ENCODE results near the gene SLC2A11. TPM values are rescaled to one million over a fixed set of nuclear protein-coding genes. Genes with fewer than 3 reads are reported as not detected.

Gene SLC2A11
- total and polyA plus RNA-seq, 8 donors: 3.2 to 10.3 (median 6.7) TPM

DNA sequence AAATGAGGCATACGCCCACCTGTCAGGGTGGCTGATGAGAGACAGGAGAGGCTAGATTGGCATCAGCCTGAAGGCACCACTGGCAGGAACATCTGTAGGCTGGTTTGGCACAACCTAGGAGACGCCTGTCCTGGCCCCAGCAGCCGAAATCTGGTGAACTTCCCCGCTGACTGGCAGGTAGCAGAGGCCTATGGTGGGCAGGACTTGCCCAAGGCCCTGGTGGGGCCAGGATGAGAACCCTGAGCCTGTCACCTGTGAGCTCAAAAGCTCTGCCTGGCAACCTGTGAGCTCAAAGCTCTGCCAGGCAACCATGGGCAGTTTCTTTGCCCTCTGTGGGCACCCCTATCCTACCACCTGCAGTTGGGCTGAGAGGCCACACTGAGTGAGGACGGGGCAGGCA is 21.4 kb upstream of the SLC2A11 start:
- 65 to 95% (median 70%) methylated on average over 4 to 5 of the region's 5 CpGs for WGBS, 5 donors

DNA sequence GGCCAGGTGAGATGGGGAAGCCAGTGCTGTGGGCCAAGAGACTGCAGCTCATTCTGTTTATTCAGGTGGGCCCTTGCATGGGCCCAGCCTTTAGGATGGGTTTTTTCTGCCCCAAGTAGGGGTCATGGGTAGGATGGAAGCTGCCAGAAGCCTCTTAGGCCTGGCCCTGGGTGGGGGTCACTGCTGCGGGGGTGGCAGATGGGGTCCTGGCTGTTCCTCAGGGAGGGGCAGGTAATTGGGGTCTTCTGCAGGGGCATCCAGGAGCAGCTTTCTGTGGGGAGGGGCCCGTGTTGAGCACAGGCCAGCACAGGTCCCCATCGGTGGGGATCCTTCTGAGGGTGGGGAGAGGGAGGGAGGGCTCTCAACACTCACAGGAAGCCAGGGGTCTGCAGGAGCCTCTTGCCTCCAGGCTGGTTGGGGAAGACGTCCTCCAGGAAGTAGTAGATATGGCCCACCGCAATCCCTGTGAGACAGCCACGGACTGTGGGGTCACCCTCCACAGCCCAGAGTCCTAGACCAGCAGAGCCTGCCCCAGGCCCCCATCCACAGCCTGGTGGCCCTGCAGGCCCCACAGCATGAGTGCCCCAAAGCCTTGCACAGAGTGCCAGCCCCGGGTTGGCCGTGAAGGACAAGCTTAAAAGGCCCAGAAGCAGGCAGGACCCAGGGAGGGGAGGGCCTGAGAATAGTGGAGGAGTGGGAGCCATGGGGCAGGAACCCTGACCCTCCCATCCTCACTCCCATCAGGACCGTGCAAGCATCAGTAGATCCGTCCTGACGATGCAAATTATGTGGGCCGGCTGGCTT is 20.8 kb upstream of the SLC2A11 start:
- Histone ChIP-seq H3K4me1 (peaks cover 29 to 74% (median 56%) of the 10 kb centered on the region in 4 donors), H3K4me3 (peak overlapping the region in 2 of 4 donors; percentile 50 to 61), H3K36me3 (peaks cover 17 to 54% (median 50%) of the 10 kb centered on the region in 4 donors), H3K27me3 (no peaks in the 10 kb centered on the region), H3K27ac (peak overlapping the region in 3 of 5 donors; percentile 44 to 65 (median 61)), H3K9me3 (no peaks in the 10 kb centered on the region)
- DNase-seq: no peak
- intact Hi-C loops (cut with DNase I; ENCODE audit: low total_unique reads): no loop called here
- TF ChIP-seq POLR2A (IDR thresholded peaks at IDR 0.05): no peak
- no peak for TF ChIP-seq EP300 (IDR thresholded peaks at IDR 0.05)
- TF ChIP-seq, protein P1, sequence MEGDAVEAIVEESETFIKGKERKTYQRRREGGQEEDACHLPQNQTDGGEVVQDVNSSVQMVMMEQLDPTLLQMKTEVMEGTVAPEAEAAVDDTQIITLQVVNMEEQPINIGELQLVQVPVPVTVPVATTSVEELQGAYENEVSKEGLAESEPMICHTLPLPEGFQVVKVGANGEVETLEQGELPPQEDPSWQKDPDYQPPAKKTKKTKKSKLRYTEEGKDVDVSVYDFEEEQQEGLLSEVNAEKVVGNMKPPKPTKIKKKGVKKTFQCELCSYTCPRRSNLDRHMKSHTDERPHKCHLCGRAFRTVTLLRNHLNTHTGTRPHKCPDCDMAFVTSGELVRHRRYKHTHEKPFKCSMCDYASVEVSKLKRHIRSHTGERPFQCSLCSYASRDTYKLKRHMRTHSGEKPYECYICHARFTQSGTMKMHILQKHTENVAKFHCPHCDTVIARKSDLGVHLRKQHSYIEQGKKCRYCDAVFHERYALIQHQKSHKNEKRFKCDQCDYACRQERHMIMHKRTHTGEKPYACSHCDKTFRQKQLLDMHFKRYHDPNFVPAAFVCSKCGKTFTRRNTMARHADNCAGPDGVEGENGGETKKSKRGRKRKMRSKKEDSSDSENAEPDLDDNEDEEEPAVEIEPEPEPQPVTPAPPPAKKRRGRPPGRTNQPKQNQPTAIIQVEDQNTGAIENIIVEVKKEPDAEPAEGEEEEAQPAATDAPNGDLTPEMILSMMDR (IDR thresholded peaks at IDR 0.05): no peak
- no peak for TF ChIP-seq POLR2AphosphoS5 (IDR thresholded peaks at IDR 0.05)
- WGBS, 5 donors: 74 to 83% (median 77%) methylated on average over 11 to 12 of the region's 12 CpGs

More for the DNA sequence above, 21.4 kb upstream of the SLC2A11 start:
- intact Hi-C loops (cut with DNase I; ENCODE audit: low total_unique reads): no loop called here
- Histone ChIP-seq H3K9me3 (no peaks in the 10 kb centered on the region), H3K36me3 (peaks cover 17 to 60% (median 56%) of the 10 kb centered on the region in 4 donors), H3K27me3 (no peaks in the 10 kb centered on the region), H3K4me1 (peaks cover 29 to 74% (median 56%) of the 10 kb centered on the region in 4 donors), H3K27ac (peak overlapping the region in 4 of 5 donors; percentile 44 to 65 (median 52)), H3K4me3 (no peak overlapping the region)
- TF ChIP-seq, protein P1 (IDR thresholded peaks at IDR 0.05): no peak
- no peak for TF ChIP-seq POLR2A (IDR thresholded peaks at IDR 0.05)
- no peak for TF ChIP-seq POLR2AphosphoS5 (IDR thresholded peaks at IDR 0.05)
- no peak for TF ChIP-seq EP300 (IDR thresholded peaks at IDR 0.05)
- DNase-seq: no peak

- WGBS, 5 donors: 60 to 76% (median 71%) methylated on average over 9 to 12 of the region's 12 CpGs
- no peak for DNase-seq
- no peaks in the 10 kb centered on the region for H3K27me3 ChIP-seq
- H3K9me3 ChIP-seq: no peaks in the 10 kb centered on the region
- H3K36me3 ChIP-seq: peaks cover 17 to 48% (median 44%) of the 10 kb centered on the region in 4 donors
- intact Hi-C loops (cut with DNase I; ENCODE audit: low total_unique reads): no loop called here
- H3K4me1 ChIP-seq: peaks cover 29 to 71% (median 56%) of the 10 kb centered on the region in 4 donors
- TF ChIP-seq POLR2AphosphoS5 (IDR thresholded peaks at IDR 0.05): no peak
- TF ChIP-seq POLR2A (IDR thresholded peaks at IDR 0.05): no peak
- TF ChIP-seq, protein P1 (IDR thresholded peaks at IDR 0.05): no peak
- TF ChIP-seq EP300 (IDR thresholded peaks at IDR 0.05): no peak
- H3K4me3 ChIP-seq: peak overlapping the region; percentile 47 to 61 (median 53)
- H3K27ac ChIP-seq: peak overlapping the region in 1 of 5 donors; percentile 65
These were observed 20.2 kb upstream of the SLC2A11 start for GRCh38 chr22:23837496-23837859.

DNA sequence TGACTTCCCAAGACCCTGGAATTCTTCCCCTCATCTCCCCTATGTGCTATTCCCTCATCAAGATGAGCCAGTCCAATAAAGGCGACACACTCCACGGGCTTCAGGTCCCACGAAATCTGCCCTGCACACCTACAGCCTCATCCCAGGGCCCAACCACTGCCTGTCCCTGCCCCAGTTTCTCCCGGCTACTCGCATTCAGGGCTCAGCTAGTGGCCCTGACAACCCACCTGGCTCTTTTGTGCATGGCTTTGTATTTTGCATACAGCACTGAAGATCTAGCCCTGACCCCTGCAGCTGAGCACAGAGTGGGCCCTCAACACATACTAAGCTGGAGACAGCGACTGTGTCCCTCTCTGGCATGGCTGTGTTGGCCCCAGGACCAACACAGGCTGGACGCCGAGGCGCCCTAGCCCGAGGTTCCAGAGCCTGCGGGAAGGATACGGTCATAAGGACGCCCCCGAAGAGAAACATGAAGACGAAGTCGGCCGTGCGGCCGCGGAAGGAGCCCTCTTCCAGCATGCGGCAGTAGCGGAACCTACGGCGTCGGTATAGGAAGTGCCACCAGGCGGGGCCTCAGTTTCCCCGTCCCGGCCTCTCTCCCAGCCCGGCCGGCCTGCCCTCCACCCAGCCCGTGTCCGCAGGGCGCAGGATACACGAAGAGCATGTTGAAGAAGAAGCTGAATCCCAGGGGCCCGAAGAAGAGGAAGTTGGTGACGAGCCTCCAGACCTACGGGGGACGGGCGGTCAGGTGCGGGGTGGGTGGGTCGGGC is 19.6 kb upstream of the SLC2A11 start:
- Histone ChIP-seq H3K27me3 (no peaks in the 10 kb centered on the region), H3K27ac (peak overlapping the region in 4 of 5 donors; percentile 44 to 67 (median 54)), H3K36me3 (peaks cover 17 to 42% (median 38%) of the 10 kb centered on the region in 4 donors), H3K4me1 (peaks cover 29 to 67% (median 56%) of the 10 kb centered on the region in 4 donors), H3K4me3 (peak overlapping the region; percentile 47 to 61 (median 53)), H3K9me3 (no peaks in the 10 kb centered on the region)
- TF ChIP-seq POLR2AphosphoS5 (IDR thresholded peaks at IDR 0.05): no peak
- TF ChIP-seq POLR2A (IDR thresholded peaks at IDR 0.05): no peak
- TF ChIP-seq, protein P1 (IDR thresholded peaks at IDR 0.05): no peak
- no peak for TF ChIP-seq EP300 (IDR thresholded peaks at IDR 0.05)
- DNase-seq: no peak
- WGBS, 5 donors: 15 to 27% (median 21%) methylated on average over 24 to 41 of the region's 41 CpGs
- intact Hi-C loops (cut with DNase I; ENCODE audit: low total_unique reads): no loop called here

Measured in stomach (tissue), 9 donors.